Stomach (tissue), 4 donors: ENCODE data around the gene DEDD2.

Experiments
- CTCF ChIP-seq, 7 experiments: fragments of 450-650 bp in 4 of 7; fragments of 200-600 bp in 3 of 7; sonication (generic) in 3 of 7; IDR thresholded peaks; one replicate each; pipeline ENCODE4 v1.5.1; 2016 to 2019; ENCODE audit warnings: antibody characterized with exemption in 7 of 7, control low read depth in 2 of 7, mild to moderate bottlenecking in 1 of 7
- POLR2AphosphoS5 ChIP-seq, 3 donors: sonication (generic); formaldehyde crosslinking; IDR thresholded peaks; one replicate each; pipeline ENCODE4 v1.6.1; 2016; ENCODE audit warnings: antibody characterized with exemption in 3 of 3

DNA sequence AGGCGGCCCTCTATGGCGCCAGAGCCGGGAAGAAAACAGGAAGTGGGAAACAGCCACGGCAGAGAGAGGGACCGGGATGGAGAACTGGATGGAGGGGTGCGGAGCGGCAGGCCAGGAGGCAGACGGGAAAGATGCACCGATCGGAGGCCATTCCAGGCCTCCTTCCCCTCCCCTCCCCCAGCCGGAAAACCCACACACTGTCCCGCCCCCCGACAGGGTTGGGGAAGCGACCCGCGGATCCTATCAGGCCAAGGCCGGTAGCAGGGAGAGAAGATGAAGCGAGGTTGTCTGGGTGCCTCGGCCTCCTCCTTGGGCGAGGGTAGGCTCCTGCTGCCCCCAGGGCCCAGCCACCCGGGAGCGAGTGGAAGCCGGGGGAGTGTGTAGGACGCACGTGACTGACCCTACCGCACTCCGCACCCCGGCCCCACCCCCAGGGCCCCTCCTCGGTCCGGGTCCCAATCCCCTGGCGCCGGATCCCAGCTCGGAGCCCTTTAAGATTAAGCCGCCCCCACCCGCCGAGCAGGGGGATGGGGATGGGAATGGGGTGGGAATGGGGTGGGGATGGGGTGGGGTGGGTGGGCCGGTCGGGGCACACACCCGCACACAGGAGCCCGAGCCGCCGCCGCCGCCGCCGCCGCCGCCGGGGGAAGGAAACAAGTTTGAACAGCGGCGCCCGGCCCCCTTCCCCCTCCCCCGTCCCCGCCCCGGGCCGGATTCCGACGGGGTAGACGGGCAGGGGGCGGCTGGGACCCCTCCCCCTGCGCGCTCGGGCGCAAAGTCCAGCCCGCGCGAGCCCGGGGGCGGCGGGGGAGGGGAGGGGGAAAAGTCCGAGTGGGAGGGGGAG, 36.0 kb upstream of the DEDD2 start:
- peak in 1 of 3 donors; percentile 24 for TF ChIP-seq POLR2AphosphoS5 (IDR thresholded peaks at IDR 0.05)
- no peak for TF ChIP-seq CTCF (IDR thresholded peaks at IDR 0.05)
